ENCODE results near the gene GORASP1.
"Not testable (repeated sequence)": the region's sequence is repeated elsewhere in the genome, so short reads cannot be mapped to it uniquely, and the experiment has no call there.

The GORASP1 gene

GRCh38 chr3:39062180-39062579, 45.2 kb downstream of the GORASP1 start:
- DNase-seq: no peak

DNA sequence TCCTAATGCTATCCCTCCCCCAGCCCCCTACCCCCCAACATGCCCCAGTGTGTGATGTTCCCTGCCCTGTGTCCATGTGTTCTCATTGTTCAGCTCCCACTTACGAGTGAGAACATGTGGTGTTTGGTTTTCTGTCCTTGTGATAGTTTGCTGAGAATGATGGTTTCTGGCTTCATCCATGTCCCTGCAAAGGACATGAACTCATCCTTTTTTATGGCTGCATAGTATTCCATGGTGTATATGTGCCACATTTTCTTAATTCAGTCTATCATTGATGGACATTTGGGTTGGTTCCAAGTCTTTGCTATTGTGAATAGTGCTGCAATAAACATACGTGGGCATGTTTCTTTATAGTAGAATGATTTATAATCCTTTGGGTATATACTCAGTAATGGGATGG, 46.2 kb downstream of the GORASP1 start:
- not testable (repeated sequence) for DNase-seq

- DNase-seq: no peak
These were observed 51.3 kb downstream of the GORASP1 start for GRCh38 chr3:39056151-39056550.

DNA sequence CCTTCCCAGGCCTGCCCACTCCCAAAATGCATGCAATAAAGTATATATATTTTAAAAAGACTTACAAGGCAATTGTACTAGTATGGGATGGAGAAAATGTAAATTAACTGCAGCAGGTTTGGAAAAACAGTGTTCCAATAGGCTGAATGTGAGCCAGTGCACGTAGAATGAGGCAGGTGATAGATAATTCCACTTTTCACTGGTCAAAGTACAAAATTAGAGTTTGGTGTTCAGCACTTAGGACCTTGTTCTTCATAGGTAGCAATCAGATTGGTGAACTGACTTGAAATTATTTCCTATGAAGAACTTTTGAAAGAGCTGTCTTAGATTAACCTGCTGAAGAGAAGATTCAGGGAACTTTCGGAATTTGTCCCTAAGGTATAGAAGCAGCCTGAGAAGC, 53.7 kb downstream of the GORASP1 start:
- DNase-seq: no peak

DNA sequence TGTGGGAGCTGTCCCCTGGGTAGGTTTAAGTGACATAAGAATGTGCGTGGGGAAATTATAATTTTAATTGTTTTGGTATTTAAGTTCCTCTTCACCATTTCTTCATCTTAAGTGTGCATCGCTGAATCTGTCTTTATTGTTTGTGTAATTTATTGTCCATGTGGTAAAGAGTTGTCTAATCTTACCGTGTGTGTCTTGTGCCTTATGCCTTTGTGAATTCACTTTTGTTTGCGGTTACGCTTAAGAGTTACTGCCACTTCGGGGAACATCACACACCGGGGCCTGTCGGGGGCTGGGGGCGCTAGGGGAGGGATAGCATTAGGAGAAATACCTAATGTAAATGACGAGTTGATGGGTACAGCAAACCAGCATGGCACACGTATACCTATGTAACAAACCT, 54.8 kb downstream of the GORASP1 start:
- DNase-seq: no peak

GRCh38 chr3:39051649-39052561, 55.5 kb downstream of the GORASP1 start, which contains the start of the genes SCN11A and WDR48:
SCN11A (minus strand) TSS chr3:39051944; CDS start chr3:38950362, 101,582 bp downstream.
WDR48 (plus strand) TSS chr3:39052016; CDS start chr3:39052026, 10 bp downstream.
- DNase-seq: peak; percentile 81

DNA sequence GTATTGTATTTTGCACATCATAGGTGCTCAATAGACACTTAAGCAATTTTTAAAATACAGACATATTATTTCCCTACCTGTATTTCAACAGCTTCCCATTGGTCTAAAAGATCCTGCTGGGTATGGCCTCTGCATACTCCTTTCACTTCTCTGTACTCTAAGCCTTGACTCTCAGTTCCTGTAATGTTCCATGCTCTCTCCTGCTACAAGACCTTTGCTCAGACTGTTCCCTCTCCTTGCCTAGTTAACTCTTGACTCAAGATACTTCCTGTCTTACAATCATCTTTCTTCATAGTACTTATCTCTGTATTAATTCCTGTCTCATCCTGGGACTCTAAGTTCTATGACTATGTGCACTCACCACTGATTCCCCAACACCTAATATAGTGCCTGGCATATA, 57.4 kb downstream of the GORASP1 start:
- DNase-seq: no peak

Data from NCI-H2171 treated with DMSO at 0.1 percent for 48 hours (cell line).